ENCODE measurements around the gene SEMA7A.

GRCh38 chr15:74362482-74362881 lies 71.3 kb downstream of the SEMA7A start:
- TF ChIP-seq CTCF (IDR thresholded peaks at IDR 0.05; ENCODE audit: insufficient read depth, low read length, poor library complexity, severe bottlenecking): no peak
- TF ChIP-seq EZH2phosphoT487 (conservative IDR thresholded peaks at IDR 0.05; ENCODE audit: low read length): no peak
